Measurements from ENCODE around the gene SPRR4. TPM values are rescaled to one million over a fixed set of nuclear protein-coding genes. Genes with fewer than 3 reads are reported as not detected.

SPRR4 gene
- total RNA-seq, 1 experiment from 2014 or later: not detected

DNA sequence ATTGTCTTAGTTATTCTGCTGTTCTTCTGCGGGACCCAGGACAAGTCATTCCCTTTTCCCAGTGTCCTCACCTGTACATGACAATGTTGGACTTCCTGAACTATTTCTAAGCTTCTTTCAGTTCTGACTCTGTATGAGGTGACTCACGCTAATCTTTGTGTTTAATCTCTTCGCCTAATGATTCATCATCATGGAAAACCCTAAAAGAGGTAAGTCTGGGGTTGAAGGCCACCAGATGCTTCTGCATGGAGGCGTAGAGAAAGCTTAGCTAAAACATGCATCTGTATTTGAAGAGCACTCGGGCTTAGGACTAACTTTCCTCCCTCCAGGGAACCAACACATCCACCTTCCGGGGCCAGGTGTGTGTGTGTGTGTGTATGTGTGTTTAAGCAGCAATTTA lies 16.0 kb upstream of the SPRR4 start:
- H3K9me3 Mint-ChIP-seq: peaks cover 14% of the 10 kb centered on the region
- DNase-seq (ENCODE audit: low spot score): no peak
- TF ChIP-seq, protein P1, sequence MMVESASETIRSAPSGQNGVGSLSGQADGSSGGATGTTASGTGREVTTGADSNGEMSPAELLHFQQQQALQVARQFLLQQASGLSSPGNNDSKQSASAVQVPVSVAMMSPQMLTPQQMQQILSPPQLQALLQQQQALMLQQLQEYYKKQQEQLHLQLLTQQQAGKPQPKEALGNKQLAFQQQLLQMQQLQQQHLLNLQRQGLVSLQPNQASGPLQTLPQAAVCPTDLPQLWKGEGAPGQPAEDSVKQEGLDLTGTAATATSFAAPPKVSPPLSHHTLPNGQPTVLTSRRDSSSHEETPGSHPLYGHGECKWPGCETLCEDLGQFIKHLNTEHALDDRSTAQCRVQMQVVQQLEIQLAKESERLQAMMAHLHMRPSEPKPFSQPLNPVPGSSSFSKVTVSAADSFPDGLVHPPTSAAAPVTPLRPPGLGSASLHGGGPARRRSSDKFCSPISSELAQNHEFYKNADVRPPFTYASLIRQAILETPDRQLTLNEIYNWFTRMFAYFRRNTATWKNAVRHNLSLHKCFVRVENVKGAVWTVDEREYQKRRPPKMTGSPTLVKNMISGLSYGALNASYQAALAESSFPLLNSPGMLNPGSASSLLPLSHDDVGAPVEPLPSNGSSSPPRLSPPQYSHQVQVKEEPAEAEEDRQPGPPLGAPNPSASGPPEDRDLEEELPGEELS (CRISPR knock-in tag; IDR thresholded peaks at IDR 0.05): no peak
- TF ChIP-seq FOXK1 (CRISPR knock-in tag; IDR thresholded peaks at IDR 0.05) (no peak), USF2 (CRISPR knock-in tag; IDR thresholded peaks at IDR 0.05) (no peak), IRF2 (CRISPR knock-in tag; IDR thresholded peaks at IDR 0.05; ENCODE audit: borderline replicate concordance, low read depth) (no peak), CREM (CRISPR knock-in tag; IDR thresholded peaks at IDR 0.05) (no peak), GRHL2 (CRISPR knock-in tag; IDR thresholded peaks at IDR 0.05; ENCODE audit: insufficient replicate concordance, severe bottlenecking) (no peak), TEAD4 (CRISPR knock-in tag; IDR thresholded peaks at IDR 0.05) (no peak), SMAD3 (CRISPR knock-in tag; IDR thresholded peaks at IDR 0.05; ENCODE audit: borderline replicate concordance) (no peak), ESRRA (CRISPR knock-in tag; IDR thresholded peaks at IDR 0.05; ENCODE audit: borderline replicate concordance) (no peak), ZNF138 (CRISPR knock-in tag; conservative IDR thresholded peaks at IDR 0.05) (no peak), NFE2L1 (CRISPR knock-in tag; IDR thresholded peaks at IDR 0.05) (no peak), ETV6 (CRISPR knock-in tag; IDR thresholded peaks at IDR 0.05) (no peak), MLX (CRISPR knock-in tag; IDR thresholded peaks at IDR 0.05) (no peak), ZNF121 (CRISPR knock-in tag; IDR thresholded peaks at IDR 0.05) (no peak), ZNF671 (CRISPR knock-in tag; IDR thresholded peaks at IDR 0.05) (no peak), ZNF263 (CRISPR knock-in tag; IDR thresholded peaks at IDR 0.05; ENCODE audit: low read depth) (no peak), JAZF1 (CRISPR knock-in tag; IDR thresholded peaks at IDR 0.05) (no peak), ZNF232 (CRISPR knock-in tag; IDR thresholded peaks at IDR 0.05) (no peak)
- no peak for ATAC-seq
- H3K27ac Mint-ChIP-seq: no peak overlapping the region
- H3K4me1 Mint-ChIP-seq: no peaks in the 10 kb centered on the region
- ChIA-PET POLR2A (interaction anchor here (0.6 kb wide), 1 partner anchor 238 kb away, joined by 3 read pairs; no protein-coding TSS in a partner anchor), CTCF (interaction anchor here (3.0 kb wide), 1 partner anchor 238 kb away, joined by 17 read pairs; no protein-coding TSS in a partner anchor)
- no peaks in the 10 kb centered on the region for H3K36me3 Mint-ChIP-seq
- H3K4me3 Mint-ChIP-seq: no peak overlapping the region
- H3K27me3 Mint-ChIP-seq (ENCODE audit: low read depth): peaks cover 4% of the 10 kb centered on the region

DNA sequence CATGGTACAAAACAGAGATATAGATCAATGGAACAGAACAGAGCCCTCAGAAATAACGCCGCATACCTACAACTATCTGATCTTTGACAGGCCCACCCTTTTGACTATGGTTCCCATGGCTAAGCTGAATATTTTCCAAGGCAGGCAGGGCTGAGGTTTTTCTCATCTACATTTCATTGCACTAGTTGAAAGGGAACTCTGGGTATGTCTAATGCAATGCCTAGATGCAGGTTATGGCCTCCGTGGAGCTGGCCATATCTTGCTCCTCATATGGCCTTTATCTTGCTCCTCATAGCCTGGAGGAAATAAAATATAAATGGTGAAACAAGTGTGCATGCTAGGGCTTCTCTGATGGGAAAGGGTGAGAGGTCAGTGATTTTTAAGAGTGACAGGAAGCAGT lies 12.9 kb upstream of the SPRR4 start:
- no peaks in the 10 kb centered on the region for H3K36me3 Mint-ChIP-seq

More for the DNA sequence above, 12.9 kb upstream of the SPRR4 start:
- TF ChIP-seq MXD4 (CRISPR knock-in tag; IDR thresholded peaks at IDR 0.05; ENCODE audit: borderline replicate concordance): no peak
- TF ChIP-seq E2F1 (CRISPR knock-in tag; IDR thresholded peaks at IDR 0.05): no peak
- TF ChIP-seq ZNF671 (CRISPR knock-in tag; IDR thresholded peaks at IDR 0.05): no peak
- TF ChIP-seq NR1H2 (CRISPR knock-in tag; IDR thresholded peaks at IDR 0.05): no peak
- no peak for TF ChIP-seq ZBTB21 (CRISPR knock-in tag; IDR thresholded peaks at IDR 0.05; ENCODE audit: borderline replicate concordance)
- no peak for TF ChIP-seq ATF3 (CRISPR knock-in tag; conservative IDR thresholded peaks at IDR 0.05)
- TF ChIP-seq, protein P2, sequence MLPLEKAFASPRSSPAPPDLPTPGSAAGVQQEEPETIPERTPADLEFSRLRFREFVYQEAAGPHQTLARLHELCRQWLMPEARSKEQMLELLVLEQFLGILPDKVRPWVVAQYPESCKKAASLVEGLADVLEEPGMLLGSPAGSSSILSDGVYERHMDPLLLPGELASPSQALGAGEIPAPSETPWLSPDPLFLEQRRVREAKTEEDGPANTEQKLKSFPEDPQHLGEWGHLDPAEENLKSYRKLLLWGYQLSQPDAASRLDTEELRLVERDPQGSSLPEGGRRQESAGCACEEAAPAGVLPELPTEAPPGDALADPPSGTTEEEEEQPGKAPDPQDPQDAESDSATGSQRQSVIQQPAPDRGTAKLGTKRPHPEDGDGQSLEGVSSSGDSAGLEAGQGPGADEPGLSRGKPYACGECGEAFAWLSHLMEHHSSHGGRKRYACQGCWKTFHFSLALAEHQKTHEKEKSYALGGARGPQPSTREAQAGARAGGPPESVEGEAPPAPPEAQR (CRISPR knock-in tag; IDR thresholded peaks at IDR 0.05): no peak
- no peak for TF ChIP-seq MYBL2 (CRISPR knock-in tag; IDR thresholded peaks at IDR 0.05)
- no peak for TF ChIP-seq USF1 (CRISPR knock-in tag; IDR thresholded peaks at IDR 0.05)
- TF ChIP-seq ZNF232 (CRISPR knock-in tag; IDR thresholded peaks at IDR 0.05): no peak
- no peak for TF ChIP-seq KAT7 (CRISPR knock-in tag; IDR thresholded peaks at IDR 0.05; ENCODE audit: borderline replicate concordance)
- no peak for TF ChIP-seq JUN (CRISPR knock-in tag; IDR thresholded peaks at IDR 0.05)
- TF ChIP-seq ZNF263 (CRISPR knock-in tag; IDR thresholded peaks at IDR 0.05; ENCODE audit: low read depth): no peak
- H3K9me3 Mint-ChIP-seq: peaks cover 11% of the 10 kb centered on the region
- POLR2A ChIA-PET: no interaction called here
- no peak for ATAC-seq
- CTCF ChIA-PET: no interaction called here
- H3K4me1 Mint-ChIP-seq: no peaks in the 10 kb centered on the region; the same call in 1 of the 2 replicates
- DNase-seq (ENCODE audit: low spot score): no peak
- H3K27me3 Mint-ChIP-seq (ENCODE audit: low read depth): no peaks in the 10 kb centered on the region; the same call in 1 of the 2 replicates
- H3K27ac Mint-ChIP-seq: no peak overlapping the region
- H3K4me3 Mint-ChIP-seq: no peak overlapping the region

All from WTC11 (cell line).